ENCODE results near the gene TOMM6.

Gene TOMM6

GRCh38 chr6:41777551-41778285 is 9.8 kb upstream of the TOMM6 start:
- Histone ChIP-seq H3K79me2 (ENCODE audit: insufficient read depth, low read length) (no peaks in the 10 kb centered on the region), H3K27ac (ENCODE audit: low read depth, low read length) (no peak overlapping the region), H3K4me3 (ENCODE audit: insufficient read depth, low read length, poor library complexity, severe bottlenecking) (no peak overlapping the region), H4K20me1 (ENCODE audit: low read depth, low read length) (no peaks in the 10 kb centered on the region), H3K9me2 (replicated peaks; ENCODE audit: insufficient read depth, low read length) (no peaks in the 10 kb centered on the region), H3K9ac (ENCODE audit: low read length) (no peak overlapping the region), H2AFZ (ENCODE audit: low read depth, low read length, severe bottlenecking) (no peak overlapping the region), H3K9me3 (ENCODE audit: insufficient read depth, low read length) (no peaks in the 10 kb centered on the region), H3K36me3 (ENCODE audit: low read length) (no peaks in the 10 kb centered on the region), H3K27me3 (ENCODE audit: low read length) (no peaks in the 10 kb centered on the region), H3F3A (ENCODE audit: insufficient read depth) (peaks cover 18% of the 10 kb centered on the region), H3K4me2 (ENCODE audit: low read depth, low read length, poor library complexity, severe bottlenecking) (no peak overlapping the region)
- TF ChIP-seq EZH2phosphoT487 (conservative IDR thresholded peaks at IDR 0.05; ENCODE audit: low read length) = no peak
- TF ChIP-seq, protein P1, sequence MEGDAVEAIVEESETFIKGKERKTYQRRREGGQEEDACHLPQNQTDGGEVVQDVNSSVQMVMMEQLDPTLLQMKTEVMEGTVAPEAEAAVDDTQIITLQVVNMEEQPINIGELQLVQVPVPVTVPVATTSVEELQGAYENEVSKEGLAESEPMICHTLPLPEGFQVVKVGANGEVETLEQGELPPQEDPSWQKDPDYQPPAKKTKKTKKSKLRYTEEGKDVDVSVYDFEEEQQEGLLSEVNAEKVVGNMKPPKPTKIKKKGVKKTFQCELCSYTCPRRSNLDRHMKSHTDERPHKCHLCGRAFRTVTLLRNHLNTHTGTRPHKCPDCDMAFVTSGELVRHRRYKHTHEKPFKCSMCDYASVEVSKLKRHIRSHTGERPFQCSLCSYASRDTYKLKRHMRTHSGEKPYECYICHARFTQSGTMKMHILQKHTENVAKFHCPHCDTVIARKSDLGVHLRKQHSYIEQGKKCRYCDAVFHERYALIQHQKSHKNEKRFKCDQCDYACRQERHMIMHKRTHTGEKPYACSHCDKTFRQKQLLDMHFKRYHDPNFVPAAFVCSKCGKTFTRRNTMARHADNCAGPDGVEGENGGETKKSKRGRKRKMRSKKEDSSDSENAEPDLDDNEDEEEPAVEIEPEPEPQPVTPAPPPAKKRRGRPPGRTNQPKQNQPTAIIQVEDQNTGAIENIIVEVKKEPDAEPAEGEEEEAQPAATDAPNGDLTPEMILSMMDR (IDR thresholded peaks at IDR 0.05; ENCODE audit: insufficient read depth, low read length, poor library complexity, severe bottlenecking) = no peak

- Histone ChIP-seq H2AFZ (ENCODE audit: low read depth, low read length, severe bottlenecking) (peak overlapping the region; percentile 18), H4K20me1 (ENCODE audit: low read depth, low read length) (no peaks in the 10 kb centered on the region), H3K79me2 (ENCODE audit: insufficient read depth, low read length) (no peaks in the 10 kb centered on the region), H3K4me2 (ENCODE audit: low read depth, low read length, poor library complexity, severe bottlenecking) (peak overlapping the region; percentile 86), H3K9me2 (replicated peaks; ENCODE audit: insufficient read depth, low read length) (no peaks in the 10 kb centered on the region), H3K36me3 (ENCODE audit: low read length) (no peaks in the 10 kb centered on the region), H3K27ac (ENCODE audit: low read depth, low read length) (no peak overlapping the region), H3K9ac (ENCODE audit: low read length) (peak overlapping the region; percentile 68), H3K27me3 (ENCODE audit: low read length) (no peaks in the 10 kb centered on the region), H3K9me3 (ENCODE audit: insufficient read depth, low read length) (no peaks in the 10 kb centered on the region), H3F3A (ENCODE audit: insufficient read depth) (peaks cover 18% of the 10 kb centered on the region), H3K4me3 (ENCODE audit: insufficient read depth, low read length, poor library complexity, severe bottlenecking) (peak overlapping the region; percentile 80)
- TF ChIP-seq, protein P1 (IDR thresholded peaks at IDR 0.05; ENCODE audit: insufficient read depth, low read length, poor library complexity, severe bottlenecking) = no peak
- TF ChIP-seq EZH2phosphoT487 (conservative IDR thresholded peaks at IDR 0.05; ENCODE audit: low read length) = no peak
Measured at GRCh38 chr6:41778895-41779294, 8.6 kb upstream of the TOMM6 start.

GRCh38 chr6:41779336-41779735 is 8.2 kb upstream of the TOMM6 start:
- no peaks in the 10 kb centered on the region for H4K20me1 ChIP-seq (ENCODE audit: low read depth, low read length)
- no peaks in the 10 kb centered on the region for H3K36me3 ChIP-seq (ENCODE audit: low read length)
- no peak for TF ChIP-seq EZH2phosphoT487 (conservative IDR thresholded peaks at IDR 0.05; ENCODE audit: low read length)
- TF ChIP-seq, protein P1 (IDR thresholded peaks at IDR 0.05; ENCODE audit: insufficient read depth, low read length, poor library complexity, severe bottlenecking) = no peak
- no peaks in the 10 kb centered on the region for H3K9me2 ChIP-seq (replicated peaks; ENCODE audit: insufficient read depth, low read length)
- peak overlapping the region; percentile 68 for H3K9ac ChIP-seq (ENCODE audit: low read length)
- no peaks in the 10 kb centered on the region for H3K27me3 ChIP-seq (ENCODE audit: low read length)
- no peaks in the 10 kb centered on the region for H3K79me2 ChIP-seq (ENCODE audit: insufficient read depth, low read length)
- H3K4me2 ChIP-seq (ENCODE audit: low read depth, low read length, poor library complexity, severe bottlenecking) = peak overlapping the region; percentile 86
- peak overlapping the region; percentile 80 for H3K4me3 ChIP-seq (ENCODE audit: insufficient read depth, low read length, poor library complexity, severe bottlenecking)
- H3F3A ChIP-seq (ENCODE audit: insufficient read depth) = peaks cover 18% of the 10 kb centered on the region
- no peak overlapping the region for H3K27ac ChIP-seq (ENCODE audit: low read depth, low read length)
- H2AFZ ChIP-seq (ENCODE audit: low read depth, low read length, severe bottlenecking) = peak overlapping the region; percentile 18
- no peaks in the 10 kb centered on the region for H3K9me3 ChIP-seq (ENCODE audit: insufficient read depth, low read length)

Data from SU-DHL-6 (cell line).